GM12891 (cell line): Measurements from ENCODE around the gene RASSF8.

Source experiments
- DNase-seq: peaks from one replicate; pipeline ENCODE4 v3.0.0; 2011; ENCODE audit warnings: low spot score; ENCODE audit not compliant: insufficient read length
- FAIRE-seq: peaks from 2 replicates; lab custom pipeline; 2011; peaks lifted over from hg19 to GRCh38; lab: Jason Lieb, UNC
- PAX5 ChIP-seq: IDR thresholded peaks from 2 replicates; pipeline ENCODE4 v1.6.1; 2011; ENCODE audit warnings: low read length, moderate library complexity, mild to moderate bottlenecking; ENCODE audit not compliant: insufficient read depth, severe bottlenecking
- POLR2A ChIP-seq: IDR thresholded peaks from 2 replicates; pipeline ENCODE4 v1.6.1; 2011; ENCODE audit warnings: low read depth, low read length, control low read depth
- POLR2AphosphoS5 ChIP-seq: IDR thresholded peaks from 2 replicates; pipeline ENCODE4 v1.6.1; 2011; ENCODE audit warnings: low read depth, low read length, control low read depth
- POU2F2 ChIP-seq: IDR thresholded peaks from 2 replicates; pipeline ENCODE4 v1.6.1; 2011; ENCODE audit warnings: low read depth, mild to moderate bottlenecking, control low read depth, low read length, moderate library complexity
- SPI1 ChIP-seq: IDR thresholded peaks from 2 replicates; pipeline ENCODE4 v1.6.1; 2011; ENCODE audit warnings: low read depth, low read length, control low read depth
- TAF1 ChIP-seq: IDR thresholded peaks from 2 replicates; pipeline ENCODE4 v1.6.1; 2011; ENCODE audit warnings: low read depth, low read length, control low read depth

RASSF8 gene

DNA sequence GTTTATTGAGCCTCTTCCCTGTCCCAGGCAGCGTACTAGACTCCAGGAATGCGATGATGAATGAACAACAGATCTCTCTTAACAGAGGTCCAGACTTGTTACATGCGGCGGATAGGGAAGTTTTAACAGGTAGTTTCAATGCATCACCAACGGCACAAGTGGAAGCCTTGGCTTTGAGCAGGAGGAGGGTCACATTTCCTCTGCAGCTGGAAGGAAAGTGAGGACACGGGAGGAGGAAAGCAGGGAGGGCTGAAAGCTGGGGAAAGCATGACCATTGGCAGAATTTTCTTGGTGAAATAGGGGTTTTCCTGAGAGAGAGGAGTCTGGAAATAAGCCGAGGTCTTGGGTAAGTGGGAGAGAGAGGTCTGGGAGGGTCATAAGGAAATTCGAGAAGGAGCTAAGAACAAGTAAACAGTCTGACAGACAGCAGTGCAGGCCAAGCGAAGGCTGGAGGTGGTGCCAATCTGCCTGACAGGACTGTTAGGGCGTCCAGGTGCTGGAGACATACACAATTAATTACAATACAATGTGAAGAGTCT lies 150.9 kb downstream of the RASSF8 start:
- no peak for FAIRE-seq
- no peak for TF ChIP-seq POLR2A
- TF ChIP-seq SPI1 = no peak
- TF ChIP-seq TAF1 = no peak
- TF ChIP-seq PAX5 = no peak
- TF ChIP-seq POU2F2 = no peak
- no peak for TF ChIP-seq POLR2AphosphoS5
- no peak for DNase-seq

DNA sequence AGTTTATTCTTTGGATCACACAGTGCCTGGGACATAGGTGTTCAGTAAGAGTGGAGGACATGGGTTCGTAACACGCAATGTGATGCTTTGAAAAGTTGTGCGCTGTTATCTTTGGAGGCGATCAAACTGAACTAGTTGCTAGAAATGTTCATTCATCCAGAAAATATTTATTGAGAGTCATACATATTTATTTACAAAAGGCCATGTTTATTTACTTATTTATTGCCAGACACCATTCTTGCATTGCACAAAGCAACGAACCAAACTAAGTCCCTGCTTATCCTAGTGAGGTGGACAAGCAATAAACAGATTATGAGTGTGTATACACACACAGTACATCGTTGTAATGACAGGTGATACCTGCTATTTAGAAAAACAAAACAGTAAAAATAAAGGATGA lies 153.8 kb downstream of the RASSF8 start:
- no peak for TF ChIP-seq POU2F2
- TF ChIP-seq POLR2A = no peak
- no peak for TF ChIP-seq PAX5
- no peak for TF ChIP-seq TAF1
- no peak for TF ChIP-seq SPI1
- no peak for TF ChIP-seq POLR2AphosphoS5

DNA sequence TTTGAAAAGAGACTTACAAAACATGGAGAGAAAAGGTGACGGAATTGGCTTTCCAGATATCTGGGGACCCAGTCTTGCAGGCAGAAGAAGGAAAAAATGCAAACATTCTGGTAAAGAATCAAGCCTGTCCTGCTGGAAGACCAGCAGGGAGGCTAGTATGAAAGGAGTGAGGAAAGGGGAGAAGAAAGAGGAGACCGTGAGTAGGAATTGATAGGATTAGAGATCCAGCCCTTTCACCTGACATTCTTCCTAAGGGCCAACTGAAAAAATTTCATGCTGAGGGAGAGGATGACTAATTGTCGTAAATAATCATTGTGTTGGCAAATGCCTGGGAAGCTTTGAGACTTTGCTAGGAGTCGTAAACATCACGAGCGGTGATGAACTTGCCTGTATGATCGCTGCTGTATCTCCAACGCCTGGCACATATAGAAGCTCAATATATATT lies 154.2 kb downstream of the RASSF8 start:
- no peak for TF ChIP-seq POLR2A
- TF ChIP-seq PAX5 = no peak
- TF ChIP-seq SPI1 = no peak
- DNase-seq (no peak), FAIRE-seq (no peak)

More for the DNA sequence above, 153.8 kb downstream of the RASSF8 start:
- FAIRE-seq = no peak
- DNase-seq = no peak

DNA sequence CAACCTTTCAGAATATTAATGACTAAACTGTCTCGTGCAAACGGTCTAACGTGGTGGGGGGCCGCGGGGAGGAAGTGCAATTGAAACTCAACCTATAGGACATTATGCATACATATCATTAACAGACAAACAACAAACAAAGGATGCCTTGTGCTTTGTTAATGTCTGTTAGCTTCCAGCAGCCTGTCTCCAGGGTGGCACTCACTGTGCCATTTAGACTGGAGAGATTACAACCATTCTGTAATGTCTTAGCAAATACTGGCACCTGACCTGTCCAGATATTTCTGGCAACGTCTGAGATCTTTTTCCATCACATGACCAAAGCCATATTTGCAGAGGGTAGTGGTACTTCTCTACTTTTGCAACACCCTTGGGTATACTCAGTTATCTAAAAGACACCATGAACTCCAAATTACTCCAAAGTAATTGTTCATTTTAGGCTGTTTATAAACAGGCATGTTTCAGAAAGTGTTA lies 154.7 kb downstream of the RASSF8 start:
- FAIRE-seq = peak; percentile 57
- DNase-seq = no peak
- TF ChIP-seq PAX5 = no peak
- TF ChIP-seq POLR2AphosphoS5 = no peak
- TF ChIP-seq POU2F2 = no peak
- no peak for TF ChIP-seq TAF1
- no peak for TF ChIP-seq SPI1
- TF ChIP-seq POLR2A = no peak

DNA sequence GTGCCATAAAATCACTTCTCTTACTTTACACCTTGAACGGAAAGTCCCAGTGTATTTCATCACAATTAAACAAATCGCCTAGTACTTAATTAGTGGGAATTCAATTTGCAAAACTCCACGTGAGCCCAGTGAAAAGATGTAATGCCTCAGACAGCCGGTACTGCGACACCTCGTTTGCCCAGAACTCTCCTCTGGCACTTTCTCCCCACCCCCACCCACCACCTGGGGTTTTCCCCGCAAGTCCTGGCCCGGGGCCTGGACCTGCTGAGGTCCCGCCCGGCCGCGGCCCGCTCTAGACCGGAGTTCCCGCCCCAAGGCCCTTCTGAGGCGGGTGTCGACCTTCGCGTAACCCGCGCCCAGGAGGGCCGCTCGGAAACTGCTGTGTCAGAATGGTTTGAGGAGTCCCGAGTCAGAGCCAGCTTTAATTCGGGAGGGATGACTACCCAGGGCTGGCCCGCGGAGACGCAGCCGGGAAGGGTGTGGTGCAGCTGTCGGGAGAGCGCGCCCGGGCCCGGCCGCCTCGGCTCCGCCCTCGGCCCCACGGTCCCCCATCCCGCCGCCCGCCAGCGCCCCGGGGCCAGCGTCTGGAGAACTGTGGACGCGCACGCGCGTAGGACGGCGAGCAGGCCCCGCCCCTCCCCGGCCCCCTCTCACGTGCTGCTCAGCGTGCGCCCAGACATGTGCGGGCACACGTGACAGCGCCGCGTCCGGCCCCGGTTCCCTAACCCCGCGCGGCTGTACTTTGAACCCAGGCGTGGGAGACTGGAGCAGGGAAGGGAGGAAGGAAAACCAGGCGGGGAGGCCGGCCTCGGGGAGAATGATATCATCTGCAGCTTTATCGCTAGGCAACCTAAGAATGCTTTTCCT lies 155.6 kb downstream of the RASSF8 start:
- peak; percentile 71 for DNase-seq
- FAIRE-seq = peak; percentile 90
- TF ChIP-seq POLR2A (no peak), POU2F2 (no peak), POLR2AphosphoS5 (no peak)

DNA sequence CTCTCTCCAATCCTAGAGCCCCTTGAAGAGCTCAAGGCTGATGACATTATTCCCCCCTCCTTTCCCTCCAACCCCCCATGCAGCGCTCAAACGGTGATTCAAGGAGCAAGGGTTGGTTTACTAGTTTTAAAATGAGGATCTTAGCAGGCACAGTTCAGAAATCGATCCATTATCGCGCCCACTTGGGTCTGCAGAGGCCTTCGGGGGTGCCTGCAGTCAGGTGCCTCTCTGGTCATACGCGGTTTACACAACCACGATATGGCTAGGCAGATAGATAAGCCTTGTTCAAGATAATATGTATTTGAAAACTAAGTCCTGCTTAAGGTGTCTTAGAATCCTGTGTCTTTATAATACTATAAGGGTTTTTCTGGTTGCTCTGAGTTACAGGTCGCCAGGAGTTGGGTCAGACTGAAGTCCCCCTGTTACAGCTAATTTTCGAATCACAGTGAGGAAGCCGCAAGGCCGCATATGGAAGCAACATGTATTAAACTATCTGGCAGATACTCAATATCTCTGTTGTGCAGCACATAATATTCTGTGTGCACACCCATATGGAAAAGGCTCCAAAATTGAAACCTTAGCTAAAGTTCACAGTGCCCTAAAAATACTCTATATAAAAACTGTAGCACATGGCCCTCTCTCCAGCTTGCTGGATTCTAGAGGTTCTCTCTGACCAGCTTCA lies 156.4 kb downstream of the RASSF8 start:
- DNase-seq (no peak), FAIRE-seq (no peak)
- no peak for TF ChIP-seq POLR2A
- TF ChIP-seq PAX5 = no peak
- TF ChIP-seq SPI1 = no peak
- no peak for TF ChIP-seq POLR2AphosphoS5
- no peak for TF ChIP-seq POU2F2
- no peak for TF ChIP-seq TAF1

DNA sequence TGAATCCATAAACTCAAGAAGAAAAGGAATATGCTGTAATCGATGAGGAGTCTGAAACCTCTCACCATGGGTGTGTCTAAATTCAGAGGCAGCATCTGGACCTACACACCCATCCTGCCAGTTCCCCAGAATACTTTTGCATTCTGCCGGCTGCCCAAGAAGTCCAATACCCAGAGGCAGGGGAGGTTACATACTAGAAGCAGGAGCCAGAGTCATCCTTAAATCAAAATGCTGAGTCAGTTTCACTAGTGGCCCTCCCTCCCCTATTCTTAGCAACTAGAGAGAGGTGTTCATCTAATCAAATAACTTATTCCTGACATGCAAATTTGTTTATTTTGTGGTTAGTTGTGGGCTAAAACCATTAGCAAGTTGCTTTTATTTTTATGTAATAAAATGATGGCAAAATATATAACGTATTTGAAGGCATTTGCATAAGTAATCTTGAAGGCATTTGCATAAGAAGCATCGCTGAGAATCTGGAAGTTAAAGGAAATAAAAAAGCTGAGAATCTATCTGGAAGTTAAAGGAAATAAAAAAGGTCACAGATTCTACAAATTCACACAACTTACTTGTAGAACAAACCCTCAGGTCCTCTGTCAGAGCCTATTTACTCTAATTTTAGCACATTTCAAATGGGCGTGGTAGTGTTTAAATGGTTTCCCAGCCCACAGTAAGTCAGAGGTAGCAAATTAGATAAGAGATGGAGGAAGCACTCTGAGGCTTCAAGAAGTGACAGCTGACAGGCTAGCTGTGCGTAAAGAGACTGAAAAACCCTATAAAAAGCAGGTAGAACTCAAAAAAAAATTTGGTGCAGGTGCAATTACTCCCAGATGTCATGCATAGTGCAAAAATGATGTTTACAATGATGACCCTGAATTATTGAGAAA lies 158.6 kb downstream of the RASSF8 start:
- TF ChIP-seq POU2F2 = no peak
- no peak for TF ChIP-seq SPI1
- TF ChIP-seq POLR2A = no peak
- no peak for TF ChIP-seq POLR2AphosphoS5
- no peak for TF ChIP-seq TAF1
- no peak for TF ChIP-seq PAX5
- FAIRE-seq (no peak), DNase-seq (no peak)

DNA sequence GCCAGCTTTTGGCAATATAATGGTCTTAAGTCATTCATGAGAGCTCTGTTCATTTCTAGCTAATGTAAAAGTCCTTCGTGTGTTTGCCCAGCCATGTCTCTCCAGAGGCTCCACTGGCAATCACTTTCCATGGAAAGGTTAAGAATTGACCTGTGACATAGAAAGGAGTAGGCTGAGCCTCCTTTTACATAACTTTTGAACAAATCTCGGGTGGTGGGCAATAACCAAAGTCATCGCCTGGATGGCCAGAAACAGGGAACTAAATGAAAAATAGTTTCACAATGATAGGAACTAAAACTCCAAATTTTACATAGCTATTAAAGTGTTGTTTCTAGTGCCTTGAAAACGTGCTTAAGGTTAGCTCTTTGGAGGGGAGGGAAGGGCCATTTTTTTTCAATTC lies 159.8 kb downstream of the RASSF8 start:
- TF ChIP-seq POLR2A (no peak), SPI1 (no peak), TAF1 (no peak), PAX5 (no peak), POU2F2 (no peak), POLR2AphosphoS5 (no peak)
- no peak for FAIRE-seq

More for the DNA sequence above, 159.8 kb downstream of the RASSF8 start:
- no peak for DNase-seq
